ENCODE results near the gene ZSCAN16. TPM values are rescaled to one million over a fixed set of nuclear protein-coding genes. Genes with fewer than 3 reads are reported as not detected.

Gene ZSCAN16
- total RNA-seq, 1 experiment from 2014 or later: 6.7 TPM

- TF ChIP-seq CTCF (IDR thresholded peaks at IDR 0.05; ENCODE audit: insufficient read depth in 1 of 2, low read depth in 1 of 2, low read length in 1 of 2, severe bottlenecking in 1 of 2, unreplicated experiment in 1 of 2): no peak
- Histone ChIP-seq H3K27me3 (replicated peaks; ENCODE audit: control insufficient read depth, insufficient read depth, low read length) (no peaks in the 10 kb centered on the region), H3K4me1 (no peaks in the 10 kb centered on the region), H3K36me3 (ENCODE audit: control insufficient read depth, insufficient read depth, low read length) (no peaks in the 10 kb centered on the region), H3K9me3 (no peaks in the 10 kb centered on the region), H3K4me3 (ENCODE audit: low read depth, low read length) (no peak overlapping the region)
- no peak for DNase-seq
- CTCF ChIA-PET: no interaction called here
- Mint-ChIP-seq H3K36me3 (ENCODE audit: insufficient read depth, unreplicated experiment) (peaks cover 14% of the 10 kb centered on the region), H3K9me3 (ENCODE audit: unreplicated experiment) (peaks cover 11% of the 10 kb centered on the region), H3K4me1 (ENCODE audit: low read depth, unreplicated experiment) (no peaks in the 10 kb centered on the region), H3K4me3 (ENCODE audit: unreplicated experiment) (no peak overlapping the region), H3K27ac (ENCODE audit: unreplicated experiment) (no peak overlapping the region), H3K27me3 (ENCODE audit: insufficient read depth, unreplicated experiment) (no peaks in the 10 kb centered on the region)
- intact Hi-C loops (cut with micrococcal nuclease; ENCODE audit: unreplicated experiment): no loop called here
- BruUV-seq (replicated peaks): no TSS peak
- POLR2A ChIA-PET: no interaction called here
These were observed 34.7 kb downstream of the ZSCAN16 start for GRCh38 chr6:28159029-28159607.

- Histone ChIP-seq H3K4me1 (no peaks in the 10 kb centered on the region), H3K27me3 (replicated peaks; ENCODE audit: control insufficient read depth, insufficient read depth, low read length) (no peaks in the 10 kb centered on the region), H3K9me3 (no peaks in the 10 kb centered on the region), H3K36me3 (ENCODE audit: control insufficient read depth, insufficient read depth, low read length) (no peaks in the 10 kb centered on the region), H3K4me3 (ENCODE audit: low read depth, low read length) (no peak overlapping the region)
- ChIA-PET POLR2A (interaction anchor here (0.7 kb wide), 1 partner anchor 95 kb away, joined by 10 read pairs; no protein-coding TSS in a partner anchor), CTCF (no interaction called here)
- Mint-ChIP-seq H3K27me3 (ENCODE audit: insufficient read depth, unreplicated experiment) (no peaks in the 10 kb centered on the region), H3K9me3 (ENCODE audit: unreplicated experiment) (peaks cover 11% of the 10 kb centered on the region), H3K4me3 (ENCODE audit: unreplicated experiment) (no peak overlapping the region), H3K4me1 (ENCODE audit: low read depth, unreplicated experiment) (no peaks in the 10 kb centered on the region), H3K36me3 (ENCODE audit: insufficient read depth, unreplicated experiment) (peaks cover 10% of the 10 kb centered on the region), H3K27ac (ENCODE audit: unreplicated experiment) (no peak overlapping the region)
- no peak for TF ChIP-seq CTCF (IDR thresholded peaks at IDR 0.05; ENCODE audit: insufficient read depth in 1 of 2, low read depth in 1 of 2, low read length in 1 of 2, severe bottlenecking in 1 of 2, unreplicated experiment in 1 of 2)
- no peak for DNase-seq
- intact Hi-C loops (cut with micrococcal nuclease; ENCODE audit: unreplicated experiment): no loop called here
- BruUV-seq (replicated peaks): no TSS peak
These were observed 35.8 kb downstream of the ZSCAN16 start for GRCh38 chr6:28160233-28160632.

- peaks cover 11% of the 10 kb centered on the region for H3K9me3 Mint-ChIP-seq (ENCODE audit: unreplicated experiment)
- CTCF ChIA-PET: no interaction called here
- H3K4me3 ChIP-seq (ENCODE audit: low read depth, low read length): peak overlapping the region; percentile 24
- no peaks in the 10 kb centered on the region for H3K4me1 Mint-ChIP-seq (ENCODE audit: low read depth, unreplicated experiment)
- no peaks in the 10 kb centered on the region for H3K27me3 ChIP-seq (replicated peaks; ENCODE audit: control insufficient read depth, insufficient read depth, low read length)
- peak overlapping the region; percentile 49 for H3K4me3 Mint-ChIP-seq (ENCODE audit: unreplicated experiment)
- H3K27ac Mint-ChIP-seq (ENCODE audit: unreplicated experiment): no peak overlapping the region
- POLR2A ChIA-PET: no interaction called here
- no peak for TF ChIP-seq CTCF (IDR thresholded peaks at IDR 0.05; ENCODE audit: insufficient read depth in 1 of 2, low read depth in 1 of 2, low read length in 1 of 2, severe bottlenecking in 1 of 2, unreplicated experiment in 1 of 2)
- H3K4me1 ChIP-seq: no peaks in the 10 kb centered on the region
- peaks cover 10% of the 10 kb centered on the region for H3K36me3 Mint-ChIP-seq (ENCODE audit: insufficient read depth, unreplicated experiment)
- intact Hi-C loops (cut with micrococcal nuclease; ENCODE audit: unreplicated experiment): no loop called here
- no peaks in the 10 kb centered on the region for H3K36me3 ChIP-seq (ENCODE audit: control insufficient read depth, insufficient read depth, low read length)
- no peaks in the 10 kb centered on the region for H3K27me3 Mint-ChIP-seq (ENCODE audit: insufficient read depth, unreplicated experiment)
- DNase-seq: peak; percentile 57 to 63
- BruUV-seq (replicated peaks): no TSS peak
- H3K9me3 ChIP-seq: no peaks in the 10 kb centered on the region
These were observed 37.1 kb downstream of the ZSCAN16 start for GRCh38 chr6:28161410-28162079.
